HEK293 (cell line): ENCODE data around the gene UBE2D1.

ENCODE experiments used
- CTCF ChIA-PET: fragments of 350-600 bp; formaldehyde crosslinking; extraction: SDS; loops from one replicate; lab custom pipeline; 2021; ENCODE audit warnings: antibody characterized with exemption; lab: Yijun Ruan, JAX
- POLR2A ChIA-PET: fragments of 300-600 bp; formaldehyde crosslinking; extraction: SDS; loops from one replicate; lab custom pipeline; 2020; ENCODE audit warnings: antibody characterized with exemption, inconsistent platforms; lab: Yijun Ruan, JAX
- H3K27ac ChIP-seq: fragments of 200-500 bp; sonication (Bioruptor generic); 2 replicates; pipeline ENCODE4 v1.5.1; 2014; ENCODE audit warnings: low read depth, low read length, control low read depth, inconsistent platforms; ENCODE audit errors: extremely low read depth
- H3K36me3 ChIP-seq, 2 experiments: fragments of 200-500 bp in 1 of 2; sonication (Bioruptor generic) in 1 of 2; 1 replicate in 1 of 2; 2 replicates in 1 of 2; pipeline ENCODE4 v1.5.1; 2014 to 2017; ENCODE audit warnings: inconsistent platforms in 2 of 2, low read length in 2 of 2; ENCODE audit not compliant: control insufficient read depth in 2 of 2, insufficient read depth in 1 of 2
- H3K4me1 ChIP-seq: fragments of 200-500 bp; sonication (Bioruptor generic); 2 replicates; pipeline ENCODE4 v1.5.1; 2014; ENCODE audit warnings: mild to moderate bottlenecking, low read length, inconsistent platforms; ENCODE audit not compliant: control insufficient read depth, insufficient read depth
- H3K4me3 ChIP-seq: 2 replicates; pipeline ENCODE4 v1.5.1; 2011; ENCODE audit warnings: low read depth, mild to moderate bottlenecking, control low read depth, low read length, moderate library complexity
- H3K9me3 ChIP-seq: fragments of 200-500 bp; sonication (Bioruptor generic); 2 replicates; pipeline ENCODE4 v1.5.1; 2014; ENCODE audit warnings: low read depth, low read length, inconsistent platforms; ENCODE audit not compliant: control insufficient read depth, insufficient read depth
- CTCF ChIP-seq: fragments of 450-650 bp; formaldehyde crosslinking; IDR thresholded peaks from 2 replicates; pipeline ENCODE4 v1.5.1; 2016; ENCODE audit warnings: missing biosample characterization, missing genetic modification characterization
- GLI4 ChIP-seq: fragments of 450-650 bp; formaldehyde crosslinking; IDR thresholded peaks from 2 replicates; pipeline ENCODE4 v1.5.1; 2016; ENCODE audit warnings: missing biosample characterization, missing genetic modification characterization
- MYNN ChIP-seq: fragments of 450-650 bp; formaldehyde crosslinking; IDR thresholded peaks from 2 replicates; pipeline ENCODE4 v1.5.1; 2016; ENCODE audit warnings: missing biosample characterization, missing genetic modification characterization, borderline replicate concordance
- OVOL3 ChIP-seq: fragments of 450-650 bp; formaldehyde crosslinking; IDR thresholded peaks from 2 replicates; pipeline ENCODE4 v1.5.1; 2016; ENCODE audit warnings: missing biosample characterization, missing genetic modification characterization
- PRDM1 ChIP-seq: fragments of 450-650 bp; formaldehyde crosslinking; IDR thresholded peaks from 2 replicates; pipeline ENCODE4; 2016; ENCODE audit warnings: missing biosample characterization, missing genetic modification characterization
- SALL2 ChIP-seq: fragments of 450-650 bp; formaldehyde crosslinking; IDR thresholded peaks from 2 replicates; pipeline ENCODE4 v1.5.0; 2017; ENCODE audit warnings: missing biosample characterization, mild to moderate bottlenecking, missing genetic modification characterization, borderline replicate concordance
- ZBTB1 ChIP-seq: fragments of 450-650 bp; formaldehyde crosslinking; IDR thresholded peaks from 2 replicates; pipeline ENCODE4 v1.5.1; 2016; ENCODE audit warnings: missing biosample characterization, missing genetic modification characterization
- ZBTB21 ChIP-seq: fragments of 450-650 bp; formaldehyde crosslinking; IDR thresholded peaks from 2 replicates; pipeline ENCODE4 v1.5.1; 2017; ENCODE audit warnings: missing biosample characterization, missing genetic modification characterization
- ZNF132 ChIP-seq: fragments of 450-650 bp; formaldehyde crosslinking; IDR thresholded peaks from 2 replicates; pipeline ENCODE4 v1.5.1; 2017; ENCODE audit warnings: missing biosample characterization, missing genetic modification characterization, borderline replicate concordance
- ZNF169 ChIP-seq: fragments of 450-650 bp; formaldehyde crosslinking; IDR thresholded peaks from 2 replicates; pipeline ENCODE4 v1.5.1; 2016; ENCODE audit warnings: missing biosample characterization, missing genetic modification characterization
- ZNF184 ChIP-seq: fragments of 450-650 bp; IDR thresholded peaks from 2 replicates; pipeline ENCODE4 v1.5.1; 2018; ENCODE audit warnings: missing biosample characterization, mild to moderate bottlenecking, missing genetic modification characterization
- ZNF211 ChIP-seq: fragments of 450-650 bp; formaldehyde crosslinking; IDR thresholded peaks from 2 replicates; pipeline ENCODE4 v1.5.1; 2016; ENCODE audit warnings: low read depth, missing biosample characterization, missing genetic modification characterization
- ZNF248 ChIP-seq: fragments of 450-650 bp; formaldehyde crosslinking; IDR thresholded peaks from 2 replicates; pipeline ENCODE4 v1.5.1; 2017; ENCODE audit warnings: missing biosample characterization, missing genetic modification characterization
- ZNF280D ChIP-seq: fragments of 450-650 bp; formaldehyde crosslinking; IDR thresholded peaks from 2 replicates; pipeline ENCODE4 v1.5.1; 2016; ENCODE audit warnings: missing biosample characterization, missing genetic modification characterization
- ZNF433 ChIP-seq: fragments of 450-650 bp; formaldehyde crosslinking; IDR thresholded peaks from 2 replicates; pipeline ENCODE4 v1.5.1; 2016; ENCODE audit warnings: missing biosample characterization, missing genetic modification characterization, low read depth
- ZNF560 ChIP-seq: fragments of 450-650 bp; formaldehyde crosslinking; IDR thresholded peaks from 2 replicates; pipeline ENCODE4 v1.5.1; 2017; ENCODE audit warnings: missing biosample characterization, missing genetic modification characterization, borderline replicate concordance
- ZNF701 ChIP-seq: fragments of 450-650 bp; formaldehyde crosslinking; IDR thresholded peaks from 2 replicates; pipeline ENCODE4 v1.5.1; 2016; ENCODE audit warnings: missing biosample characterization, missing genetic modification characterization
- ZNF747 ChIP-seq: fragments of 450-650 bp; formaldehyde crosslinking; IDR thresholded peaks from 2 replicates; pipeline ENCODE4 v1.5.1; 2016; ENCODE audit warnings: missing biosample characterization, missing genetic modification characterization
- ZNF791 ChIP-seq: fragments of 450-650 bp; formaldehyde crosslinking; IDR thresholded peaks from 2 replicates; pipeline ENCODE4 v1.5.1; 2016; ENCODE audit warnings: missing biosample characterization, missing genetic modification characterization
- ZNF830 ChIP-seq: fragments of 450-650 bp; IDR thresholded peaks from 2 replicates; pipeline ENCODE4 v1.5.0; 2018; ENCODE audit warnings: missing biosample characterization, missing genetic modification characterization, low read depth, mild to moderate bottlenecking, moderate library complexity
- ZSCAN30 ChIP-seq: fragments of 450-650 bp; IDR thresholded peaks from 2 replicates; pipeline ENCODE4 v1.5.1; 2018; ENCODE audit warnings: missing biosample characterization, mild to moderate bottlenecking, missing genetic modification characterization, moderate library complexity
- TF ChIP-seq, protein P1 (sequence below): fragments of 450-650 bp; formaldehyde crosslinking; IDR thresholded peaks from 2 replicates; pipeline ENCODE4 v1.5.1; 2016; ENCODE audit warnings: missing biosample characterization, missing genetic modification characterization, borderline replicate concordance
- TF ChIP-seq, protein P2 (sequence below): fragments of 450-650 bp; formaldehyde crosslinking; IDR thresholded peaks from 2 replicates; pipeline ENCODE4 v1.5.1; 2017; ENCODE audit warnings: missing biosample characterization, missing genetic modification characterization
- TF ChIP-seq, protein P3 (sequence below): fragments of 450-650 bp; formaldehyde crosslinking; IDR thresholded peaks from 2 replicates; pipeline ENCODE4 v1.5.1; 2016; ENCODE audit warnings: missing biosample characterization, missing genetic modification characterization
- TF ChIP-seq, protein P4 (sequence below): fragments of 450-650 bp; formaldehyde crosslinking; IDR thresholded peaks from 2 replicates; pipeline ENCODE4 v1.5.1; 2016; ENCODE audit warnings: missing biosample characterization, missing genetic modification characterization

The UBE2D1 gene

DNA sequence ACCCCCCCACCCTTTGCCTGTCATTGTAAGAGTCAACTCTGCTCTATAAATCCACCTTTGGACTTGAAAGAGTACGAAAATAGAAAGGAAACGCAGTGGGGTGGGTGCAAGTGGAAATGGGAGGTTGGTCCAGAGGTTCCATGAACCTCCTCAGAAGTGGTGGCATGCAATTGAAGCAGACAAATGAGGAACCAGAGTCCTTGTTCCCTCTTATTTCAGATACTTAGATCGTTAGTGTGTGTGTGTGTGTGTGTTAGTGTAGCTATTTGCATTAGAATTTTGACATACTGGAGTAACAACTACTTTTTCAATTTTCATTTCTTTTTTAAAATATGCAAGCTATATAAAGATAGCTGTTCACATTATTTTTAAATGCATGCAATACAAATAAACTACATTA, 32.3 kb downstream of the UBE2D1 start:
- no peak for TF ChIP-seq ZNF560 (tag by site-specific recombination)
- TF ChIP-seq ZBTB1 (tag by site-specific recombination) = no peak
- no peak for TF ChIP-seq SALL2 (tag by site-specific recombination)
- no peak for TF ChIP-seq ZNF132 (tag by site-specific recombination)
- TF ChIP-seq PRDM1 (tag by site-specific recombination) = no peak
- TF ChIP-seq ZNF211 = no peak
- no peak for TF ChIP-seq ZNF830 (tag by site-specific recombination)
- no peak for TF ChIP-seq ZBTB21 (tag by site-specific recombination)
- no peak for TF ChIP-seq ZNF701 (tag by site-specific recombination)
- TF ChIP-seq CTCF = no peak
- TF ChIP-seq ZNF169 = no peak
- TF ChIP-seq ZSCAN30 (tag by site-specific recombination) = no peak
- no peak for TF ChIP-seq ZNF791
- TF ChIP-seq, protein P1, sequence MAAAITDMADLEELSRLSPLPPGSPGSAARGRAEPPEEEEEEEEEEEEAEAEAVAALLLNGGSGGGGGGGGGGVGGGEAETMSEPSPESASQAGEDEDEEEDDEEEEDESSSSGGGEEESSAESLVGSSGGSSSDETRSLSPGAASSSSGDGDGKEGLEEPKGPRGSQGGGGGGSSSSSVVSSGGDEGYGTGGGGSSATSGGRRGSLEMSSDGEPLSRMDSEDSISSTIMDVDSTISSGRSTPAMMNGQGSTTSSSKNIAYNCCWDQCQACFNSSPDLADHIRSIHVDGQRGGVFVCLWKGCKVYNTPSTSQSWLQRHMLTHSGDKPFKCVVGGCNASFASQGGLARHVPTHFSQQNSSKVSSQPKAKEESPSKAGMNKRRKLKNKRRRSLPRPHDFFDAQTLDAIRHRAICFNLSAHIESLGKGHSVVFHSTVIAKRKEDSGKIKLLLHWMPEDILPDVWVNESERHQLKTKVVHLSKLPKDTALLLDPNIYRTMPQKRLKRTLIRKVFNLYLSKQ (tag by site-specific recombination) = no peak
- TF ChIP-seq, all 188 proteins: peak for 0
- Histone ChIP-seq H3K9me3 (no peaks in the 10 kb centered on the region), H3K36me3 (peaks cover 0 to 13% of the 10 kb centered on the region in 2 experiments), H3K4me3 (no peak overlapping the region), H3K4me1 (no peaks in the 10 kb centered on the region), H3K27ac (no peak overlapping the region)
- ChIA-PET POLR2A (no interaction called here), CTCF (interaction anchor here (1.0 kb wide), 1 partner anchor 23 kb away, joined by 3 read pairs; no protein-coding TSS in a partner anchor)

- H3K36me3 ChIP-seq = peaks cover 0 to 2% of the 10 kb centered on the region in 2 experiments
- no peaks in the 10 kb centered on the region for H3K4me1 ChIP-seq
- no peaks in the 10 kb centered on the region for H3K9me3 ChIP-seq
- ChIA-PET POLR2A (interaction anchor here (1.1 kb wide), 1 partner anchor 21 kb away, joined by 3 read pairs; no protein-coding TSS in a partner anchor), CTCF (interaction anchor here (0.6 to 0.8 kb wide), 3 partner anchors 9 to 13 kb away, joined by 3 read pairs; partner anchors contain the start of gene TFAM)
- H3K27ac ChIP-seq = no peak overlapping the region
- no peak overlapping the region for H3K4me3 ChIP-seq
- TF ChIP-seq ZNF248 (no peak), OVOL3 (tag by site-specific recombination) (no peak), ZNF433 (no peak), ZNF747 (tag by site-specific recombination) (no peak), ZNF280D (no peak), ZNF830 (tag by site-specific recombination) (no peak), MYNN (no peak), GLI4 (tag by site-specific recombination) (no peak), ZNF184 (tag by site-specific recombination) (no peak)
- TF ChIP-seq, protein P2, sequence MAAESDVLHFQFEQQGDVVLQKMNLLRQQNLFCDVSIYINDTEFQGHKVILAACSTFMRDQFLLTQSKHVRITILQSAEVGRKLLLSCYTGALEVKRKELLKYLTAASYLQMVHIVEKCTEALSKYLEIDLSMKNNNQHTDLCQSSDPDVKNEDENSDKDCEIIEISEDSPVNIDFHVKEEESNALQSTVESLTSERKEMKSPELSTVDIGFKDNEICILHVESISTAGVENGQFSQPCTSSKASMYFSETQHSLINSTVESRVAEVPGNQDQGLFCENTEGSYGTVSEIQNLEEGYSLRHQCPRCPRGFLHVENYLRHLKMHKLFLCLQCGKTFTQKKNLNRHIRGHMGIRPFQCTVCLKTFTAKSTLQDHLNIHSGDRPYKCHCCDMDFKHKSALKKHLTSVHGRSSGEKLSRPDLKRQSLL = no peak
- TF ChIP-seq, protein P3, sequence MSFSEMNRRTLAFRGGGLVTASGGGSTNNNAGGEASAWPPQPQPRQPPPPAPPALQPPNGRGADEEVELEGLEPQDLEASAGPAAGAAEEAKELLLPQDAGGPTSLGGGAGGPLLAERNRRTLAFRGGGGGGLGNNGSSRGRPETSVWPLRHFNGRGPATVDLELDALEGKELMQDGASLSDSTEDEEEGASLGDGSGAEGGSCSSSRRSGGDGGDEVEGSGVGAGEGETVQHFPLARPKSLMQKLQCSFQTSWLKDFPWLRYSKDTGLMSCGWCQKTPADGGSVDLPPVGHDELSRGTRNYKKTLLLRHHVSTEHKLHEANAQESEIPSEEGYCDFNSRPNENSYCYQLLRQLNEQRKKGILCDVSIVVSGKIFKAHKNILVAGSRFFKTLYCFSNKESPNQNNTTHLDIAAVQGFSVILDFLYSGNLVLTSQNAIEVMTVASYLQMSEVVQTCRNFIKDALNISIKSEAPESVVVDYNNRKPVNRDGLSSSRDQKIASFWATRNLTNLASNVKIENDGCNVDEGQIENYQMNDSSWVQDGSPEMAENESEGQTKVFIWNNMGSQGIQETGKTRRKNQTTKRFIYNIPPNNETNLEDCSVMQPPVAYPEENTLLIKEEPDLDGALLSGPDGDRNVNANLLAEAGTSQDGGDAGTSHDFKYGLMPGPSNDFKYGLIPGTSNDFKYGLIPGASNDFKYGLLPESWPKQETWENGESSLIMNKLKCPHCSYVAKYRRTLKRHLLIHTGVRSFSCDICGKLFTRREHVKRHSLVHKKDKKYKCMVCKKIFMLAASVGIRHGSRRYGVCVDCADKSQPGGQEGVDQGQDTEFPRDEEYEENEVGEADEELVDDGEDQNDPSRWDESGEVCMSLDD (tag by site-specific recombination) = no peak
- TF ChIP-seq, protein P4, sequence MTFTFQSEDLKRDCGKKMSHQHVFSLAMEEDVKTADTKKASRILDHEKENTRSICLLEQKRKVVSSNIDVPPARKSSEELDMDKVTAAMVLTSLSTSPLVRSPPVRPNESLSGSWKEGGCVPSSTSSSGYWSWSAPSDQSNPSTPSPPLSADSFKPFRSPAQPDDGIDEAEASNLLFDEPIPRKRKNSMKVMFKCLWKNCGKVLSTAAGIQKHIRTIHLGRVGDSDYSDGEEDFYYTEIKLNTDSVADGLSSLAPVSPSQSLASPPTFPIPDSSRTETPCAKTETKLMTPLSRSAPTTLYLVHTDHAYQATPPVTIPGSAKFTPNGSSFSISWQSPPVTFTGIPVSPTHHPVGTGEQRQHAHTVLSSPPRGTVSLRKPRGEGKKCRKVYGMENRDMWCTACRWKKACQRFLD (tag by site-specific recombination) = no peak
Measured at GRCh38 chr10:58371473-58371872, 36.7 kb downstream of the UBE2D1 start.
